ENCODE data around the gene GRM2. TPM values are rescaled to one million over a fixed set of nuclear protein-coding genes. Genes with fewer than 3 reads are reported as not detected.

GRM2 gene
- total RNA-seq, 1 donor from 2014 or later = not detected

GRCh38 chr3:51673181-51673801, 33.6 kb upstream of the GRM2 start:
- Histone ChIP-seq H3K27me3 (no peaks in the 10 kb centered on the region), H3K4me3 (no peak overlapping the region), H3K9me3 (no peaks in the 10 kb centered on the region), H3K36me3 (peaks cover 3 to 19% of the 10 kb centered on the region in 2 donors), H3K27ac (no peak overlapping the region), H3K4me1 (peaks cover 5 to 14% of the 10 kb centered on the region in 2 donors)
- intact Hi-C loops (cut with DNase I) = no loop called here
- TF ChIP-seq CTCF (IDR thresholded peaks at IDR 0.05) = no peak
- DNase-seq (ENCODE audit: low spot score in 2 of 2) = peak in 1 of 2 donors; percentile 54

- Histone ChIP-seq H3K9me3 (no peaks in the 10 kb centered on the region), H3K27me3 (no peaks in the 10 kb centered on the region), H3K27ac (no peak overlapping the region), H3K36me3 (peaks cover 3 to 21% of the 10 kb centered on the region in 2 donors), H3K4me3 (no peak overlapping the region), H3K4me1 (peaks cover 5 to 14% of the 10 kb centered on the region in 2 donors)
- intact Hi-C loops (cut with DNase I) = no loop called here
- peak in 1 of 2 donors; percentile 56 for DNase-seq (ENCODE audit: low spot score in 2 of 2)
- TF ChIP-seq CTCF (IDR thresholded peaks at IDR 0.05) = no peak
Measured at GRCh38 chr3:51673802-51674654, 32.8 kb upstream of the GRM2 start.

- Histone ChIP-seq H3K27me3 (no peaks in the 10 kb centered on the region), H3K27ac (no peak overlapping the region), H3K4me3 (no peak overlapping the region), H3K4me1 (peaks cover 5 to 11% of the 10 kb centered on the region in 2 donors), H3K9me3 (no peaks in the 10 kb centered on the region), H3K36me3 (peaks cover 3 to 21% of the 10 kb centered on the region in 2 donors)
- TF ChIP-seq CTCF (IDR thresholded peaks at IDR 0.05) = no peak
- intact Hi-C loops (cut with DNase I) = no loop called here
- peak in 1 of 2 donors; percentile 47 for DNase-seq (ENCODE audit: low spot score in 2 of 2)
Measured at GRCh38 chr3:51675201-51675611, 31.7 kb upstream of the GRM2 start.

- no peak for TF ChIP-seq CTCF (IDR thresholded peaks at IDR 0.05)
- Histone ChIP-seq H3K36me3 (peaks cover 3 to 21% of the 10 kb centered on the region in 2 donors), H3K27ac (no peak overlapping the region), H3K4me3 (no peak overlapping the region), H3K4me1 (peaks cover 0 to 8% of the 10 kb centered on the region in 2 donors), H3K9me3 (no peaks in the 10 kb centered on the region), H3K27me3 (no peaks in the 10 kb centered on the region)
- DNase-seq (ENCODE audit: low spot score in 2 of 2) = no peak
- intact Hi-C loops (cut with DNase I) = no loop called here
Measured at GRCh38 chr3:51676102-51676640, 30.7 kb upstream of the GRM2 start.

- peaks cover 3 to 21% of the 10 kb centered on the region in 2 donors for H3K36me3 ChIP-seq
- H3K27ac ChIP-seq = no peak overlapping the region
- H3K4me3 ChIP-seq = no peak overlapping the region
- DNase-seq (ENCODE audit: low spot score in 2 of 2) = no peak
- no peak for TF ChIP-seq CTCF (IDR thresholded peaks at IDR 0.05)
- H3K9me3 ChIP-seq = no peaks in the 10 kb centered on the region
- no peaks in the 10 kb centered on the region for H3K27me3 ChIP-seq
- intact Hi-C loops (cut with DNase I) = no loop called here
- H3K4me1 ChIP-seq = peaks cover 0 to 3% of the 10 kb centered on the region in 2 donors
Measured at GRCh38 chr3:51677358-51677757, 29.5 kb upstream of the GRM2 start.
